Measurements from ENCODE around the gene SLC4A1. TPM values are rescaled to one million over a fixed set of nuclear protein-coding genes. Genes with fewer than 3 reads are reported as not detected.

The SLC4A1 gene
- total RNA-seq, 5 donors from 2014 or later (not counting 1 experiment from before 2014, with no cell fraction given): not detected

GRCh38 chr17:44272321-44272951 lies 4.5 kb upstream of the SLC4A1 start:
- no peaks in the 10 kb centered on the region for H3K9me3 Mint-ChIP-seq
- 83% methylated on average over 10 of the region's 13 CpGs for WGBS (ENCODE audit: insufficient coverage)
- CTCF ChIA-PET: interaction anchor here in 1 of 2 donors (0.6 kb wide), 1 partner anchor 21 kb away, joined by 3 read pairs; no protein-coding TSS in a partner anchor
- no peak overlapping the region for H3K4me3 Mint-ChIP-seq
- H3K4me1 Mint-ChIP-seq: no peaks in the 10 kb centered on the region
- H3K27me3 ChIP-seq (replicated peaks in 1 of 2; ENCODE audit: control insufficient read depth in 2 of 2, extremely low read depth in 1 of 2, insufficient read depth in 2 of 2, low read length in 1 of 2): peaks cover 0 to 14% of the 10 kb centered on the region in 2 experiments
- no peak for DNase-seq
- H3K36me3 Mint-ChIP-seq: no peaks in the 10 kb centered on the region
- no peak overlapping the region for H3K27ac Mint-ChIP-seq
- H3K27ac ChIP-seq (ENCODE audit: low read length): no peak overlapping the region
- no peak for ATAC-seq (replicated peaks in 1 of 4)
- H3K4me3 ChIP-seq (ENCODE audit: control insufficient read depth in 1 of 2, extremely low read depth in 1 of 2, low read length in 1 of 2): no peak overlapping the region
- POLR2A ChIA-PET: no interaction called here
- no peaks in the 10 kb centered on the region for H3K9me3 ChIP-seq
- peaks cover 7 to 9% of the 10 kb centered on the region in 2 donors for H3K27me3 Mint-ChIP-seq
- H3K4me1 ChIP-seq (ENCODE audit: control insufficient read depth in 1 of 2, extremely low read depth in 1 of 2, insufficient read depth in 2 of 2, low read length in 2 of 2): no peaks in the 10 kb centered on the region
- no peaks in the 10 kb centered on the region for H3K36me3 ChIP-seq (ENCODE audit: control insufficient read depth in 2 of 2, extremely low read depth in 1 of 2, insufficient read depth in 1 of 2, low read length in 1 of 2)

- Mint-ChIP-seq H3K9me3 (no peaks in the 10 kb centered on the region), H3K4me3 (no peak overlapping the region), H3K4me1 (no peaks in the 10 kb centered on the region), H3K27me3 (peaks cover 3 to 9% of the 10 kb centered on the region in 2 donors), H3K27ac (no peak overlapping the region), H3K36me3 (no peaks in the 10 kb centered on the region)
- Histone ChIP-seq H3K27me3 (replicated peaks in 1 of 2; ENCODE audit: control insufficient read depth in 2 of 2, extremely low read depth in 1 of 2, insufficient read depth in 2 of 2, low read length in 1 of 2) (peaks cover 0 to 10% of the 10 kb centered on the region in 2 experiments), H3K4me1 (ENCODE audit: control insufficient read depth in 1 of 2, extremely low read depth in 1 of 2, insufficient read depth in 2 of 2, low read length in 2 of 2) (no peaks in the 10 kb centered on the region), H3K36me3 (ENCODE audit: control insufficient read depth in 2 of 2, extremely low read depth in 1 of 2, insufficient read depth in 1 of 2, low read length in 1 of 2) (no peaks in the 10 kb centered on the region), H3K27ac (ENCODE audit: low read length) (no peak overlapping the region), H3K4me3 (ENCODE audit: control insufficient read depth in 1 of 2, extremely low read depth in 1 of 2, low read length in 1 of 2) (no peak overlapping the region), H3K9me3 (no peaks in the 10 kb centered on the region)
- ChIA-PET POLR2A (no interaction called here), CTCF (no interaction called here)
- 80% methylated on average over 5 of the region's 7 CpGs for WGBS (ENCODE audit: insufficient coverage)
- DNase-seq (no peak), ATAC-seq (replicated peaks in 1 of 4) (no peak)
Measured at GRCh38 chr17:44269535-44270240, 1.8 kb upstream of the SLC4A1 start.

- ATAC-seq (replicated peaks in 1 of 4): no peak
- Mint-ChIP-seq H3K4me3 (no peak overlapping the region), H3K9me3 (no peaks in the 10 kb centered on the region), H3K27ac (no peak overlapping the region), H3K36me3 (no peaks in the 10 kb centered on the region), H3K4me1 (no peaks in the 10 kb centered on the region), H3K27me3 (peaks cover 3 to 6% of the 10 kb centered on the region in 2 donors)
- peaks cover 0 to 10% of the 10 kb centered on the region in 2 experiments for H3K27me3 ChIP-seq (replicated peaks in 1 of 2; ENCODE audit: control insufficient read depth in 2 of 2, extremely low read depth in 1 of 2, insufficient read depth in 2 of 2, low read length in 1 of 2)
- no peaks in the 10 kb centered on the region for H3K9me3 ChIP-seq
- ChIA-PET POLR2A (no interaction called here), CTCF (interaction anchor here in 1 of 2 donors (0.6 kb wide), 1 partner anchor 98 kb away, joined by 3 read pairs; the partner anchor contains the start of gene ASB16)
- no peak for DNase-seq
- H3K27ac ChIP-seq (ENCODE audit: low read length): no peak overlapping the region
- H3K4me3 ChIP-seq (ENCODE audit: control insufficient read depth in 1 of 2, extremely low read depth in 1 of 2, low read length in 1 of 2): no peak overlapping the region
- H3K36me3 ChIP-seq (ENCODE audit: control insufficient read depth in 2 of 2, extremely low read depth in 1 of 2, insufficient read depth in 1 of 2, low read length in 1 of 2): no peaks in the 10 kb centered on the region
- WGBS (ENCODE audit: insufficient coverage): 62% methylated on average over 5 of the region's 11 CpGs
- H3K4me1 ChIP-seq (ENCODE audit: control insufficient read depth in 1 of 2, extremely low read depth in 1 of 2, insufficient read depth in 2 of 2, low read length in 2 of 2): no peaks in the 10 kb centered on the region
Measured at GRCh38 chr17:44268709-44269534, 987 bp upstream of the SLC4A1 start.

GRCh38 chr17:44267165-44267455 lies 825 bp downstream of the SLC4A1 start:
- 100% methylated on average over 1 of the region's 5 CpGs for WGBS (ENCODE audit: insufficient coverage)
- Mint-ChIP-seq H3K27me3 (peaks cover 0 to 3% of the 10 kb centered on the region in 2 donors), H3K27ac (no peak overlapping the region), H3K4me1 (no peaks in the 10 kb centered on the region), H3K4me3 (no peak overlapping the region), H3K9me3 (no peaks in the 10 kb centered on the region), H3K36me3 (no peaks in the 10 kb centered on the region)
- Histone ChIP-seq H3K4me1 (ENCODE audit: control insufficient read depth in 1 of 2, extremely low read depth in 1 of 2, insufficient read depth in 2 of 2, low read length in 2 of 2) (no peaks in the 10 kb centered on the region), H3K27ac (ENCODE audit: low read length) (no peak overlapping the region), H3K4me3 (ENCODE audit: control insufficient read depth in 1 of 2, extremely low read depth in 1 of 2, low read length in 1 of 2) (no peak overlapping the region), H3K9me3 (no peaks in the 10 kb centered on the region), H3K36me3 (ENCODE audit: control insufficient read depth in 2 of 2, extremely low read depth in 1 of 2, insufficient read depth in 1 of 2, low read length in 1 of 2) (no peaks in the 10 kb centered on the region), H3K27me3 (replicated peaks in 1 of 2; ENCODE audit: control insufficient read depth in 2 of 2, extremely low read depth in 1 of 2, insufficient read depth in 2 of 2, low read length in 1 of 2) (peaks cover 0 to 4% of the 10 kb centered on the region in 2 experiments)
- no peak for DNase-seq
- ATAC-seq (replicated peaks in 1 of 4): no peak
- CTCF ChIA-PET: no interaction called here
- POLR2A ChIA-PET: no interaction called here

GRCh38 chr17:44266402-44267164 lies 1.4 kb downstream of the SLC4A1 start:
- no peak overlapping the region for H3K27ac Mint-ChIP-seq

GRCh38 chr17:44263345-44263902 lies 4.5 kb downstream of the SLC4A1 start:
- Mint-ChIP-seq H3K27ac (no peak overlapping the region), H3K4me3 (no peak overlapping the region), H3K27me3 (no peaks in the 10 kb centered on the region), H3K36me3 (no peaks in the 10 kb centered on the region), H3K4me1 (no peaks in the 10 kb centered on the region), H3K9me3 (no peaks in the 10 kb centered on the region)
- ATAC-seq (replicated peaks in 1 of 4): no peak
- DNase-seq: no peak
- H3K27ac ChIP-seq (ENCODE audit: low read length): no peak overlapping the region
- H3K27me3 ChIP-seq (replicated peaks in 1 of 2; ENCODE audit: control insufficient read depth in 2 of 2, extremely low read depth in 1 of 2, insufficient read depth in 2 of 2, low read length in 1 of 2): no peaks in the 10 kb centered on the region
- ChIA-PET CTCF (no interaction called here), POLR2A (no interaction called here)
- 87% methylated on average over 7 of the region's 7 CpGs for WGBS (ENCODE audit: insufficient coverage)
- H3K36me3 ChIP-seq (ENCODE audit: control insufficient read depth in 2 of 2, extremely low read depth in 1 of 2, insufficient read depth in 1 of 2, low read length in 1 of 2): no peaks in the 10 kb centered on the region
- no peaks in the 10 kb centered on the region for H3K4me1 ChIP-seq (ENCODE audit: control insufficient read depth in 1 of 2, extremely low read depth in 1 of 2, insufficient read depth in 2 of 2, low read length in 2 of 2)
- no peaks in the 10 kb centered on the region for H3K9me3 ChIP-seq
- no peak overlapping the region for H3K4me3 ChIP-seq (ENCODE audit: control insufficient read depth in 1 of 2, extremely low read depth in 1 of 2, low read length in 1 of 2)

More at GRCh38 chr17:44266402-44267164, 1.4 kb downstream of the SLC4A1 start:
- ATAC-seq (replicated peaks in 1 of 4) (no peak), DNase-seq (no peak)
- peaks cover 0 to 4% of the 10 kb centered on the region in 2 experiments for H3K27me3 ChIP-seq (replicated peaks in 1 of 2; ENCODE audit: control insufficient read depth in 2 of 2, extremely low read depth in 1 of 2, insufficient read depth in 2 of 2, low read length in 1 of 2)
- H3K27ac ChIP-seq (ENCODE audit: low read length): no peak overlapping the region
- no peaks in the 10 kb centered on the region for H3K4me1 ChIP-seq (ENCODE audit: control insufficient read depth in 1 of 2, extremely low read depth in 1 of 2, insufficient read depth in 2 of 2, low read length in 2 of 2)
- no peak overlapping the region for H3K4me3 ChIP-seq (ENCODE audit: control insufficient read depth in 1 of 2, extremely low read depth in 1 of 2, low read length in 1 of 2)
- 84% methylated on average over 6 of the region's 9 CpGs for WGBS (ENCODE audit: insufficient coverage)
- Mint-ChIP-seq H3K36me3 (no peaks in the 10 kb centered on the region), H3K4me3 (no peak overlapping the region), H3K27me3 (no peaks in the 10 kb centered on the region), H3K4me1 (no peaks in the 10 kb centered on the region), H3K9me3 (no peaks in the 10 kb centered on the region)
- H3K9me3 ChIP-seq: no peaks in the 10 kb centered on the region
- POLR2A ChIA-PET: no interaction called here
- H3K36me3 ChIP-seq (ENCODE audit: control insufficient read depth in 2 of 2, extremely low read depth in 1 of 2, insufficient read depth in 1 of 2, low read length in 1 of 2): no peaks in the 10 kb centered on the region
- CTCF ChIA-PET: no interaction called here

All from T-cell (primary cell).